A673 (cell line): Measurements from ENCODE around the gene SPATA25.

Experiments
- EZH2 ChIP-seq: fragments of 200-600 bp; sonication (generic); IDR thresholded peaks from 2 replicates; pipeline ENCODE4 v1.6.1; 2017; ENCODE audit warnings: borderline replicate concordance, low read depth, mild to moderate bottlenecking, mixed read lengths, antibody characterized with exemption, low read length; ENCODE audit not compliant: poor library complexity, severe bottlenecking
- TF ChIP-seq, protein P1 (sequence below): fragments of 300-800, 200-600 bp; sonication (generic); conservative IDR thresholded peaks from 2 replicates; pipeline ENCODE4 v1.5.1; 2017; ENCODE audit warnings: low read depth, mild to moderate bottlenecking, antibody characterized with exemption, low read length, moderate library complexity, mixed read lengths

GRCh38 chr20:45919542-45920399 is 32.3 kb upstream of the SPATA25 start:
- TF ChIP-seq, protein P1, sequence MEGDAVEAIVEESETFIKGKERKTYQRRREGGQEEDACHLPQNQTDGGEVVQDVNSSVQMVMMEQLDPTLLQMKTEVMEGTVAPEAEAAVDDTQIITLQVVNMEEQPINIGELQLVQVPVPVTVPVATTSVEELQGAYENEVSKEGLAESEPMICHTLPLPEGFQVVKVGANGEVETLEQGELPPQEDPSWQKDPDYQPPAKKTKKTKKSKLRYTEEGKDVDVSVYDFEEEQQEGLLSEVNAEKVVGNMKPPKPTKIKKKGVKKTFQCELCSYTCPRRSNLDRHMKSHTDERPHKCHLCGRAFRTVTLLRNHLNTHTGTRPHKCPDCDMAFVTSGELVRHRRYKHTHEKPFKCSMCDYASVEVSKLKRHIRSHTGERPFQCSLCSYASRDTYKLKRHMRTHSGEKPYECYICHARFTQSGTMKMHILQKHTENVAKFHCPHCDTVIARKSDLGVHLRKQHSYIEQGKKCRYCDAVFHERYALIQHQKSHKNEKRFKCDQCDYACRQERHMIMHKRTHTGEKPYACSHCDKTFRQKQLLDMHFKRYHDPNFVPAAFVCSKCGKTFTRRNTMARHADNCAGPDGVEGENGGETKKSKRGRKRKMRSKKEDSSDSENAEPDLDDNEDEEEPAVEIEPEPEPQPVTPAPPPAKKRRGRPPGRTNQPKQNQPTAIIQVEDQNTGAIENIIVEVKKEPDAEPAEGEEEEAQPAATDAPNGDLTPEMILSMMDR, result no peak
- no peak for TF ChIP-seq EZH2
